ENCODE results near the gene ANOS1.
A peak's percentile ranks its signal among the peaks of the same experiment; 100 is the strongest.

ANOS1 gene

DNA sequence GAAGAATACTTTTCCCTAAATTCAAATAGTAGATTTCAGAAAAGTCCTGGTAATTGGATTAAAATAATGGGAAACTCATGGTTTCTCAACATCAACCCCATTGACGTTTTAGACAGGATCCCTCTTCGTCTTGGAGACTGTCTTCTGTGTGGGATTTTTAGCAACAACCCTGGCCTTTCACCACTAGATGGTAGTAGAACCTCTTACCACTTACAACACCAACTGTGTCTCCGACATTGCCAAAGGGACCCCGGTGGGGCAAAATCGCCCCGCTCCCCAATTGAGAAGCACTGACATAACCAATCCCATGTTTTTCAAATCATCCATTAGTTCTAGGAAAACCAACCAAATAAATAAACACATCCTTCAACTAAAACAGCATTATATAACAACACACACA, 16.9 kb upstream of the ANOS1 start:
- Histone ChIP-seq H3K9ac (ENCODE audit: low read length) (no peak overlapping the region), H3K79me2 (ENCODE audit: insufficient read depth, low read length) (no peaks in the 10 kb centered on the region), H4K20me1 (ENCODE audit: insufficient read depth, low read length) (no peaks in the 10 kb centered on the region), H3K27me3 (ENCODE audit: insufficient read depth, low read length) (no peaks in the 10 kb centered on the region), H3F3A (ENCODE audit: insufficient read depth, low read length) (no peaks in the 10 kb centered on the region), H3K4me2 (ENCODE audit: low read length) (no peak overlapping the region), H2AFZ (ENCODE audit: low read length) (no peak overlapping the region), H3K4me3 (ENCODE audit: low read depth, low read length, poor library complexity, severe bottlenecking) (no peak overlapping the region), H3K9me2 (ENCODE audit: low read depth, low read length) (no peaks in the 10 kb centered on the region), H3K27ac (ENCODE audit: low read depth, low read length, poor library complexity, severe bottlenecking) (no peak overlapping the region), H3K36me3 (ENCODE audit: insufficient read depth, low read length) (no peaks in the 10 kb centered on the region), H3K4me1 (ENCODE audit: insufficient read depth, low read length, severe bottlenecking) (no peaks in the 10 kb centered on the region), H3K9me3 (ENCODE audit: low read length) (no peaks in the 10 kb centered on the region)
- TF ChIP-seq EZH2 (IDR thresholded peaks at IDR 0.05; ENCODE audit: borderline replicate concordance, low read length): no peak
- TF ChIP-seq, protein P1, sequence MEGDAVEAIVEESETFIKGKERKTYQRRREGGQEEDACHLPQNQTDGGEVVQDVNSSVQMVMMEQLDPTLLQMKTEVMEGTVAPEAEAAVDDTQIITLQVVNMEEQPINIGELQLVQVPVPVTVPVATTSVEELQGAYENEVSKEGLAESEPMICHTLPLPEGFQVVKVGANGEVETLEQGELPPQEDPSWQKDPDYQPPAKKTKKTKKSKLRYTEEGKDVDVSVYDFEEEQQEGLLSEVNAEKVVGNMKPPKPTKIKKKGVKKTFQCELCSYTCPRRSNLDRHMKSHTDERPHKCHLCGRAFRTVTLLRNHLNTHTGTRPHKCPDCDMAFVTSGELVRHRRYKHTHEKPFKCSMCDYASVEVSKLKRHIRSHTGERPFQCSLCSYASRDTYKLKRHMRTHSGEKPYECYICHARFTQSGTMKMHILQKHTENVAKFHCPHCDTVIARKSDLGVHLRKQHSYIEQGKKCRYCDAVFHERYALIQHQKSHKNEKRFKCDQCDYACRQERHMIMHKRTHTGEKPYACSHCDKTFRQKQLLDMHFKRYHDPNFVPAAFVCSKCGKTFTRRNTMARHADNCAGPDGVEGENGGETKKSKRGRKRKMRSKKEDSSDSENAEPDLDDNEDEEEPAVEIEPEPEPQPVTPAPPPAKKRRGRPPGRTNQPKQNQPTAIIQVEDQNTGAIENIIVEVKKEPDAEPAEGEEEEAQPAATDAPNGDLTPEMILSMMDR (IDR thresholded peaks at IDR 0.05; ENCODE audit: low read length): peak; percentile 51; the same call in 1 of the 2 replicates

DNA sequence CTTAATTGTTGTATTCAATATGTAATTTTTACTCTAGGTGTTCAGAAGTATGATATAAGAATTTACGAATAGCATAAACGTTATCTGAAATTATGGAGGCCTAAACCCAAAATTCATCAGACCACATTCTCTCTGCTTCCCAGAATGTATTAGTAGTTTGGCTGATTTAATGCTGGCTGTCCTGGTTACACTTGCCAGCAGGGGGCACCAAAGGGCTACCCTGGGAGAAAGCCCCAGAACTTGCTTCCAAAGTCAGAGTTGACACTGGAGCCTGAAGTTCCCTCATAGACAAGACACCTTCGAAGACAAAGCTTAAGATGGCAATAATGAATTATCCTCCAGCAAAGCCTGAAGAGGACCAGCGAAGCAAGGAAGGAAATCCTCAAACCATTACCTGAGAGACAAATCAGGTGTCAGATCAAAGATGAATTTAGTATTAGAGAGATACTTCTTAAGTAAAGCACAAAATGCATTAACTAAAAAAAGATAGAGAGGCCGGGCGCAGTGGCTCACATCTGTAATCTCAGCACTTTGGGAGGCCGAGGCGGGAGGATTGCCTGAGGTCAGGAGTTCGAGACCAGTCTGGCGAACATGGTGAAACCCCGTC, 11.3 kb upstream of the ANOS1 start:
- no peak overlapping the region for H3K27ac ChIP-seq (ENCODE audit: low read depth, low read length, poor library complexity, severe bottlenecking)
- no peak overlapping the region for H3K4me2 ChIP-seq (ENCODE audit: low read length)
- H3K4me1 ChIP-seq (ENCODE audit: insufficient read depth, low read length, severe bottlenecking): no peaks in the 10 kb centered on the region
- H3K4me3 ChIP-seq (ENCODE audit: low read depth, low read length, poor library complexity, severe bottlenecking): no peak overlapping the region
- no peaks in the 10 kb centered on the region for H3K9me2 ChIP-seq (ENCODE audit: low read depth, low read length)
- H3K36me3 ChIP-seq (ENCODE audit: insufficient read depth, low read length): no peaks in the 10 kb centered on the region
- H3F3A ChIP-seq (ENCODE audit: insufficient read depth, low read length): no peaks in the 10 kb centered on the region
- H3K9ac ChIP-seq (ENCODE audit: low read length): no peak overlapping the region
- no peaks in the 10 kb centered on the region for H3K79me2 ChIP-seq (ENCODE audit: insufficient read depth, low read length)
- H3K9me3 ChIP-seq (ENCODE audit: low read length): no peaks in the 10 kb centered on the region
- TF ChIP-seq EZH2 (IDR thresholded peaks at IDR 0.05; ENCODE audit: borderline replicate concordance, low read length): no peak
- TF ChIP-seq, protein P1 (IDR thresholded peaks at IDR 0.05; ENCODE audit: low read length): peak; percentile 71
- no peaks in the 10 kb centered on the region for H4K20me1 ChIP-seq (ENCODE audit: insufficient read depth, low read length)
- no peaks in the 10 kb centered on the region for H3K27me3 ChIP-seq (ENCODE audit: insufficient read depth, low read length)
- H2AFZ ChIP-seq (ENCODE audit: low read length): no peak overlapping the region

DNA sequence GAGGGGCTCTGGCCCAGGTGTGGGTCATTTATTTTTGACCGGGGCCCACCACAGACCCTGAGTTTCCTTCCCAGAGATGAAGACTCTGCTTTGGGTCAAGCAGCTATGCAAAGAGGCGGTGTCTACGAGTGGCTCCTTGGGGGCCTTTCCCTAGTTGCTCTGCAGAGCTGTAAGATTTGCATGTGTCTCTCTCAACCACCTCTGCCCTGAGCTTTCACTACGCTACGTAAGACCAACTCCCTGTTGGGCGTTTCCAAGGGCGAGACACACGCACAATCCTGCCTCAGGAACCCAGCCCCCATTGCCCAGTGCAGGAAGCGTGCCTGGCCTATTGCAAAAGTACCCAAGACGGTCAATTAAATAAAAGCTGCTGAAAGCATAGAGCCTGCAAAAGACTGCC, 10.0 kb upstream of the ANOS1 start:
- TF ChIP-seq EZH2 (IDR thresholded peaks at IDR 0.05; ENCODE audit: borderline replicate concordance, low read length): no peak
- TF ChIP-seq, protein P1 (IDR thresholded peaks at IDR 0.05; ENCODE audit: low read length): no peak
- no peak overlapping the region for H3K27ac ChIP-seq (ENCODE audit: low read depth, low read length, poor library complexity, severe bottlenecking)
- no peaks in the 10 kb centered on the region for H3K9me3 ChIP-seq (ENCODE audit: low read length)
- no peak overlapping the region for H2AFZ ChIP-seq (ENCODE audit: low read length)
- H3K9me2 ChIP-seq (ENCODE audit: low read depth, low read length): no peaks in the 10 kb centered on the region
- H3F3A ChIP-seq (ENCODE audit: insufficient read depth, low read length): no peaks in the 10 kb centered on the region
- no peak overlapping the region for H3K4me3 ChIP-seq (ENCODE audit: low read depth, low read length, poor library complexity, severe bottlenecking)
- H3K79me2 ChIP-seq (ENCODE audit: insufficient read depth, low read length): no peaks in the 10 kb centered on the region
- H3K9ac ChIP-seq (ENCODE audit: low read length): no peak overlapping the region
- no peaks in the 10 kb centered on the region for H3K27me3 ChIP-seq (ENCODE audit: insufficient read depth, low read length)
- no peak overlapping the region for H3K4me2 ChIP-seq (ENCODE audit: low read length)
- no peaks in the 10 kb centered on the region for H3K4me1 ChIP-seq (ENCODE audit: insufficient read depth, low read length, severe bottlenecking)
- no peaks in the 10 kb centered on the region for H3K36me3 ChIP-seq (ENCODE audit: insufficient read depth, low read length)
- H4K20me1 ChIP-seq (ENCODE audit: insufficient read depth, low read length): no peaks in the 10 kb centered on the region

Measured in OCI-LY1 (cell line).